ENCODE measurements around the gene TMEM82.
"Not testable (repeated sequence)": the region's sequence is repeated elsewhere in the genome, so short reads cannot be mapped to it uniquely, and the experiment has no call there.

TMEM82 gene

GRCh38 chr1:15742339-15742801, at the start of gene TMEM82:
TSS of gene TMEM82 (plus strand) at chr1:15742499. CDS start at chr1:15742560, 61 bp downstream.
- FAIRE-seq, result no peak

GRCh38 chr1:15693371-15693770, 48.9 kb upstream of the TMEM82 start:
- no peak for FAIRE-seq

- no peak for FAIRE-seq
Measured at GRCh38 chr1:15696956-15697521, 45.3 kb upstream of the TMEM82 start.

- FAIRE-seq, result no peak
Measured at GRCh38 chr1:15698201-15698600, 44.1 kb upstream of the TMEM82 start.

- FAIRE-seq, result not testable (repeated sequence)
Measured at GRCh38 chr1:15699321-15699720, 43.0 kb upstream of the TMEM82 start.

- FAIRE-seq, result no peak
Measured at GRCh38 chr1:15700508-15700907, 41.8 kb upstream of the TMEM82 start.

- no peak for FAIRE-seq
Measured at GRCh38 chr1:15701784-15702183, 40.5 kb upstream of the TMEM82 start.

GRCh38 chr1:15702722-15703550, 39.4 kb upstream of the TMEM82 start:
- no peak for FAIRE-seq

GRCh38 chr1:15703562-15703961, 38.7 kb upstream of the TMEM82 start:
- no peak for FAIRE-seq

- no peak for FAIRE-seq
Measured at GRCh38 chr1:15704526-15705183, 37.6 kb upstream of the TMEM82 start.

- no peak for FAIRE-seq
Measured at GRCh38 chr1:15705184-15705566, 37.1 kb upstream of the TMEM82 start.

GRCh38 chr1:15706751-15707150, 35.5 kb upstream of the TMEM82 start:
- no peak for FAIRE-seq

GRCh38 chr1:15707239-15707925, 34.9 kb upstream of the TMEM82 start:
- FAIRE-seq, result no peak

GRCh38 chr1:15708486-15709137, 33.7 kb upstream of the TMEM82 start:
- peak; percentile 62 for FAIRE-seq

GRCh38 chr1:15709226-15709625, 33.1 kb upstream of the TMEM82 start:
- FAIRE-seq, result peak; percentile 98

- FAIRE-seq, result peak; percentile 97
Measured at GRCh38 chr1:15712168-15712567, 30.1 kb upstream of the TMEM82 start.

GRCh38 chr1:15714406-15715136, 27.7 kb upstream of the TMEM82 start:
- FAIRE-seq, result no peak

- FAIRE-seq, result no peak
Measured at GRCh38 chr1:15717418-15718125, 24.7 kb upstream of the TMEM82 start.

- no peak for FAIRE-seq
Measured at GRCh38 chr1:15718199-15718601, 24.1 kb upstream of the TMEM82 start.

- FAIRE-seq, result no peak
Measured at GRCh38 chr1:15719381-15720120, 22.7 kb upstream of the TMEM82 start.

- no peak for FAIRE-seq
Measured at GRCh38 chr1:15720861-15721260, 21.4 kb upstream of the TMEM82 start.

Data from islet of Langerhans (tissue), 1 donor.